ENCODE measurements around the gene VPS37C. TPM values are rescaled to one million over a fixed set of nuclear protein-coding genes. Genes with fewer than 3 reads are reported as not detected.
A peak's percentile ranks its signal among the peaks of the same experiment; 100 is the strongest.

VPS37C gene
- total and polyA plus RNA-seq, 10 of the 15 experiments (the other 5 are each of a cell fraction or from before 2014, with no cell fraction given) = 0.39 to 16.5 (median 7.8) TPM

GRCh38 chr11:61164606-61165424 is 3.6 kb upstream of the VPS37C start (continued):
- TF ChIP-seq RB1 (IDR thresholded peaks at IDR 0.05; ENCODE audit: borderline replicate concordance) (no peak), KLF5 (IDR thresholded peaks at IDR 0.05; ENCODE audit: partially characterized antibody) (no peak), MYC (IDR thresholded peaks at IDR 0.05; ENCODE audit: insufficient read depth, insufficient read length, insufficient replicate concordance, low read length, severe bottlenecking) (no peak)

DNA sequence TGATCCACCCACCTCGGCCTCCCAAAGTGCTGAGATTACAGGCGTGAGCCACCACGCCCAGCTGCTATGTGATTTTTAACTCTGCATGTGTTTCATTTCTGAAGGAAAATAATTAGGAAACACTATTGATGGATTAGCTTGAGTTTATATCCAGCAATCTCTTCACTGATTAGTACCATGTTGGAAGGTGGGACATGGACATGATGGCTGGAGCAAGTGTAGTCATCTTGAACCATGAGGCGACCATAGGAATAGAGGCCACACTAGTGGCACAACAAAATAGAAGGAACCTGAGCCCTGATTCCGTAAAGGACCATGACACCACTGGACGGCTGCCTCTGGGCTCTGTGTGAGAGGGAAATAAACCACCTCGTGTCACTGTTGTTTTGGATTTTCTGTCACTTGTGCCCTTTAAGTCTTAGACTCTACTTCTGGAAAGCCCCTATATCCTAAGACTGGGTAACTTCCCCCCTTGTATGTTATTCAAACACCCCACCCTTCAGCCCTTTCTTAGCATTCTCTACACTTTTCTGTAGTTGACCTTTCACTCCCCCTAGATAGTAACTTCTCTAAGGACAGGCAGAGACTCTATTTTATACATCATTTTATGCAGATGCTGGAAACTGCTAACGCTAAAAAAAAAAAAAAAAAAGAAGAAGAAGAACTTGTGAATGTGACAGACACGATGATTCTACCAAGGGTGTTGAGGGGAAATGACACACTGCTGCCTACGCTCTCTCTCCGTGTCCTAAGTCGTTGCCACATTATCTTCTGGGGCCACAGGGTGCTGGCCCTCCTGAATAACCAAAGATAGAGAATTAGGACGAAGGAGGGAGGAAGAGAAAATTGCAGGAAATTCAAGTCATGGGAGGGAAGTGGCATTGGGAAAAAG is 2.7 kb upstream of the VPS37C start:
- Histone ChIP-seq H3K27ac (ENCODE audit: control insufficient read depth, insufficient read depth) (peak overlapping the region; percentile 66), H2AFZ (ENCODE audit: control insufficient read depth, low read depth, low read length) (peak overlapping the region; percentile 9), H3K79me2 (ENCODE audit: control insufficient read depth, insufficient read depth, low read length) (peaks cover 37% of the 10 kb centered on the region), H3K4me1 (ENCODE audit: control insufficient read depth, insufficient read depth, low read length) (peaks cover 50% of the 10 kb centered on the region), H3K27me3 (replicated peaks in 1 of 2; ENCODE audit: control insufficient read depth in 2 of 2, insufficient read depth in 2 of 2, low read length in 1 of 2) (no peaks in the 10 kb centered on the region), H3K4me3 (peak overlapping the region; percentile 44; the same call in 1 of the 2 replicates), H3K9me3 (replicated peaks; ENCODE audit: control insufficient read depth, insufficient read depth, low read length) (peaks cover 2% of the 10 kb centered on the region), H3K4me2 (ENCODE audit: control insufficient read depth, insufficient read depth) (peak overlapping the region; percentile 75), H3K36me3 (ENCODE audit: control insufficient read depth in 2 of 2, insufficient read depth in 2 of 2, low read length in 1 of 2) (no peaks in the 10 kb centered on the region), H4K20me1 (ENCODE audit: control insufficient read depth, insufficient read depth) (no peaks in the 10 kb centered on the region), H3K9ac (ENCODE audit: control insufficient read depth, insufficient read depth, low read length) (peak overlapping the region; percentile 51)
- ChIA-PET CTCF (no interaction called here), SMC1A (ENCODE audit: uncharacterized antibody, unreplicated experiment) (interaction anchor here (1.0 kb wide), 1 partner anchor 23 kb away, joined by 3 read pairs; no protein-coding TSS in a partner anchor), RAD21 (ENCODE audit: unreplicated experiment) (interaction anchor here (0.5 kb wide), 1 partner anchor 249 kb away, joined by 3 read pairs; no protein-coding TSS in a partner anchor), POLR2A (interaction anchor here (0.9 kb wide), 1 partner anchor 250 kb away, joined by 3 read pairs; the partner anchor contains the start of gene TMEM109)
- peak; percentile 1; the same call in 1 of the 3 replicates for ATAC-seq
- no peak for DNase-seq (ENCODE audit: low read depth, low spot score)
- whole genome bisulfite sequencing (ENCODE audit: insufficient coverage, insufficient replicate concordance, low lambda C conversion rate, missing lambda C conversion rate) = 35% methylated on average over 12 of the region's 13 CpGs
- intact Hi-C loops (cut with micrococcal nuclease; ENCODE audit: unreplicated experiment) = loop anchor here (10.0 kb wide), 1 partner anchor 399 kb away; no protein-coding TSS in a partner anchor
- peak; percentile 92 for FAIRE-seq
- BruUV-seq (replicated peaks) = no TSS peak
- in situ Hi-C loops (cut with MboI) = no loop called here
- no peak for TF ChIP-seq NKRF (conservative IDR thresholded peaks at IDR 0.05)
- TF ChIP-seq SMARCA5 (IDR thresholded peaks at IDR 0.05) = peak; percentile 86; the same call in 1 of the 2 replicates
- TF ChIP-seq IKZF1 (conservative IDR thresholded peaks at IDR 0.05) = peak; percentile 38; the same call in 1 of the 2 replicates
- no peak for TF ChIP-seq EZH2 (IDR thresholded peaks at IDR 0.05; ENCODE audit: borderline replicate concordance, control insufficient read depth, low read depth, low read length)
- peak; percentile 22 for TF ChIP-seq RELA (IDR thresholded peaks at IDR 0.05; ENCODE audit: borderline replicate concordance, partially characterized antibody)
- no peak for TF ChIP-seq HSF1 (IDR thresholded peaks at IDR 0.05; ENCODE audit: low read depth, low read length)
- TF ChIP-seq NBN (IDR thresholded peaks at IDR 0.05) = peak; percentile 63; the same call in 1 of the 2 replicates
- no peak for TF ChIP-seq TBL1XR1 (IDR thresholded peaks at IDR 0.05; ENCODE audit: low read depth, low read length)
- TF ChIP-seq CEBPB (IDR thresholded peaks at IDR 0.05; ENCODE audit: borderline replicate concordance in 1 of 2, low read depth in 2 of 2, low read length in 2 of 2) = 0 out of 4 replicates have a peak, but pooled peaks of 1 of the 2 experiments have one; percentile 27
- 0 out of 2 replicates have a peak, but pooled peaks have one; percentile 3 for TF ChIP-seq SPI1 (IDR thresholded peaks at IDR 0.05; ENCODE audit: borderline replicate concordance, insufficient read depth, low read depth, low read length)
- peak; percentile 34 to 49; a peak in 3 of 4 replicates for TF ChIP-seq IKZF2 (IDR thresholded peaks at IDR 0.05)
- TF ChIP-seq ZSCAN29 (IDR thresholded peaks at IDR 0.05) = no peak
- no peak for TF ChIP-seq PAX5 (IDR thresholded peaks at IDR 0.05; ENCODE audit: borderline replicate concordance, low read depth, low read length)

Data from GM12878 (cell line).